HG02759 (cell line): ENCODE measurements around the gene WWP2.

ENCODE experiments used
- ATAC-seq: cut with Tn5 transposase; IDR thresholded peaks from one replicate; pipeline ENCODE4 v1.9.1; 2021; ENCODE audit warnings: mild to moderate bottlenecking, moderate library complexity; ENCODE audit not compliant: unreplicated experiment

The WWP2 gene

GRCh38 chr16:69830146-69830533 lies 68.0 kb downstream of the WWP2 start:
- ATAC-seq: no peak

- ATAC-seq: no peak
Observed at GRCh38 chr16:69830534-69831211, 68.5 kb downstream of the WWP2 start.

- ATAC-seq: no peak
Observed at GRCh38 chr16:69831212-69832123, 69.3 kb downstream of the WWP2 start.

GRCh38 chr16:69833357-69834282 lies 71.5 kb downstream of the WWP2 start:
- ATAC-seq: no peak

- no peak for ATAC-seq
Observed at GRCh38 chr16:69834807-69835466, 72.8 kb downstream of the WWP2 start.

GRCh38 chr16:69836257-69836656 lies 74.1 kb downstream of the WWP2 start:
- no peak for ATAC-seq

- no peak for ATAC-seq
Observed at GRCh38 chr16:69837380-69837779, 75.2 kb downstream of the WWP2 start.

- no peak for ATAC-seq
Observed at GRCh38 chr16:69838489-69838888, 76.4 kb downstream of the WWP2 start.

- no peak for ATAC-seq
Observed at GRCh38 chr16:69839240-69839688, 77.1 kb downstream of the WWP2 start.

GRCh38 chr16:69839798-69840409 lies 77.8 kb downstream of the WWP2 start:
- ATAC-seq: no peak

- ATAC-seq: no peak
Observed at GRCh38 chr16:69840975-69841374, 78.8 kb downstream of the WWP2 start.

- ATAC-seq: no peak
Observed at GRCh38 chr16:69844441-69844840, 82.3 kb downstream of the WWP2 start.

- no peak for ATAC-seq
Observed at GRCh38 chr16:69845181-69845580, 83.0 kb downstream of the WWP2 start.

- ATAC-seq: no peak
Observed at GRCh38 chr16:69847643-69848042, 85.5 kb downstream of the WWP2 start.

GRCh38 chr16:69848637-69849545 lies 86.8 kb downstream of the WWP2 start:
- no peak for ATAC-seq

- no peak for ATAC-seq
Observed at GRCh38 chr16:69851491-69852240, 89.5 kb downstream of the WWP2 start.

- ATAC-seq: no peak
Observed at GRCh38 chr16:69852815-69853214, 90.7 kb downstream of the WWP2 start.

- no peak for ATAC-seq
Observed at GRCh38 chr16:69853481-69853880, 91.3 kb downstream of the WWP2 start.
